ENCODE measurements around the gene OBSCN.
"Not testable (repeated sequence)": the region's sequence is repeated elsewhere in the genome, so short reads cannot be mapped to it uniquely, and the experiment has no call there.

Gene OBSCN

GRCh38 chr1:228164561-228165371, 43.1 kb upstream of the OBSCN start:
- H3K9me3 ChIP-seq (ENCODE audit: low read length), result no peaks in the 10 kb centered on the region
- H3K4me3 ChIP-seq (ENCODE audit: low read depth in 1 of 2, low read length in 2 of 2), result peak overlapping the region; percentile 51 to 73
- H3K27me3 ChIP-seq (ENCODE audit: control insufficient read depth in 1 of 2, insufficient read depth in 2 of 2, low read length in 2 of 2), result peaks cover 0 to 15% of the 10 kb centered on the region in 2 donors
- H3K27ac ChIP-seq (ENCODE audit: low read depth, low read length), result peak overlapping the region; percentile 83
- H3K4me1 ChIP-seq (ENCODE audit: insufficient read depth, low read length), result peaks cover 24% of the 10 kb centered on the region
- no peak overlapping the region for H3K9ac ChIP-seq (ENCODE audit: low read length)
- no peaks in the 10 kb centered on the region for H3K36me3 ChIP-seq (ENCODE audit: insufficient read depth, low read length)

GRCh38 chr1:228165372-228166169, 42.3 kb upstream of the OBSCN start, which contains the start of gene IBA57:
TSS of gene IBA57 (plus strand) at chr1:228165804. CDS start at chr1:228165817, 13 bp downstream.
- Histone ChIP-seq H3K4me1 (ENCODE audit: insufficient read depth, low read length) (peaks cover 24% of the 10 kb centered on the region), H3K9ac (ENCODE audit: low read length) (peak within 1 kb of the TSS; percentile 63), H3K36me3 (ENCODE audit: insufficient read depth, low read length) (no peaks in the 10 kb centered on the region), H3K9me3 (ENCODE audit: low read length) (no peaks in the 10 kb centered on the region), H3K27ac (ENCODE audit: low read depth, low read length) (peak within 1 kb of the TSS; percentile 90), H3K27me3 (ENCODE audit: control insufficient read depth in 1 of 2, insufficient read depth in 2 of 2, low read length in 2 of 2) (peaks cover 0 to 15% of the 10 kb centered on the region in 2 donors), H3K4me3 (ENCODE audit: low read depth in 1 of 2, low read length in 2 of 2) (peak within 1 kb of the TSS; percentile 51 to 75)

GRCh38 chr1:228166170-228166936, 41.5 kb upstream of the OBSCN start:
- no peaks in the 10 kb centered on the region for H3K9me3 ChIP-seq (ENCODE audit: low read length)
- H3K27me3 ChIP-seq (ENCODE audit: control insufficient read depth in 1 of 2, insufficient read depth in 2 of 2, low read length in 2 of 2), result peaks cover 0 to 15% of the 10 kb centered on the region in 2 donors
- H3K9ac ChIP-seq (ENCODE audit: low read length), result peak overlapping the region; percentile 63
- H3K4me3 ChIP-seq (ENCODE audit: low read depth in 1 of 2, low read length in 2 of 2), result peak overlapping the region; percentile 44 to 75
- H3K36me3 ChIP-seq (ENCODE audit: insufficient read depth, low read length), result no peaks in the 10 kb centered on the region
- H3K4me1 ChIP-seq (ENCODE audit: insufficient read depth, low read length), result peaks cover 24% of the 10 kb centered on the region
- peak overlapping the region; percentile 90 for H3K27ac ChIP-seq (ENCODE audit: low read depth, low read length)

- no peak overlapping the region for H3K27ac ChIP-seq (ENCODE audit: low read depth, low read length)
- H3K9me3 ChIP-seq (ENCODE audit: low read length), result no peaks in the 10 kb centered on the region
- H3K27me3 ChIP-seq (ENCODE audit: control insufficient read depth in 1 of 2, insufficient read depth in 2 of 2, low read length in 2 of 2), result no peaks in the 10 kb centered on the region
- no peaks in the 10 kb centered on the region for H3K36me3 ChIP-seq (ENCODE audit: insufficient read depth, low read length)
- H3K4me1 ChIP-seq (ENCODE audit: insufficient read depth, low read length), result peaks cover 8% of the 10 kb centered on the region
- no peak overlapping the region for H3K4me3 ChIP-seq (ENCODE audit: low read depth in 1 of 2, low read length in 2 of 2)
- no peak overlapping the region for H3K9ac ChIP-seq (ENCODE audit: low read length)
Observed at GRCh38 chr1:228168563-228169270, 39.1 kb upstream of the OBSCN start.

- H3K27ac ChIP-seq (ENCODE audit: low read depth, low read length), result no peak overlapping the region
- no peaks in the 10 kb centered on the region for H3K27me3 ChIP-seq (ENCODE audit: control insufficient read depth in 1 of 2, insufficient read depth in 2 of 2, low read length in 2 of 2)
- no peaks in the 10 kb centered on the region for H3K9me3 ChIP-seq (ENCODE audit: low read length)
- no peak overlapping the region for H3K9ac ChIP-seq (ENCODE audit: low read length)
- no peaks in the 10 kb centered on the region for H3K36me3 ChIP-seq (ENCODE audit: insufficient read depth, low read length)
- H3K4me1 ChIP-seq (ENCODE audit: insufficient read depth, low read length), result peaks cover 8% of the 10 kb centered on the region
- no peak overlapping the region for H3K4me3 ChIP-seq (ENCODE audit: low read depth in 1 of 2, low read length in 2 of 2)
Observed at GRCh38 chr1:228169345-228169744, 38.5 kb upstream of the OBSCN start.

- Histone ChIP-seq H3K4me3 (ENCODE audit: low read depth in 1 of 2, low read length in 2 of 2) (no peak overlapping the region), H3K4me1 (ENCODE audit: insufficient read depth, low read length) (peaks cover 12% of the 10 kb centered on the region), H3K9me3 (ENCODE audit: low read length) (no peaks in the 10 kb centered on the region), H3K9ac (ENCODE audit: low read length) (no peak overlapping the region), H3K27ac (ENCODE audit: low read depth, low read length) (no peak overlapping the region), H3K36me3 (ENCODE audit: insufficient read depth, low read length) (peaks cover 7% of the 10 kb centered on the region), H3K27me3 (ENCODE audit: control insufficient read depth in 1 of 2, insufficient read depth in 2 of 2, low read length in 2 of 2) (no peaks in the 10 kb centered on the region)
Observed at GRCh38 chr1:228170666-228171065, 37.2 kb upstream of the OBSCN start.

GRCh38 chr1:228171221-228171891, 36.5 kb upstream of the OBSCN start:
- no peaks in the 10 kb centered on the region for H3K27me3 ChIP-seq (ENCODE audit: control insufficient read depth in 1 of 2, insufficient read depth in 2 of 2, low read length in 2 of 2)
- no peak overlapping the region for H3K9ac ChIP-seq (ENCODE audit: low read length)
- peaks cover 11% of the 10 kb centered on the region for H3K36me3 ChIP-seq (ENCODE audit: insufficient read depth, low read length)
- peaks cover 18% of the 10 kb centered on the region for H3K4me1 ChIP-seq (ENCODE audit: insufficient read depth, low read length)
- no peak overlapping the region for H3K27ac ChIP-seq (ENCODE audit: low read depth, low read length)
- no peaks in the 10 kb centered on the region for H3K9me3 ChIP-seq (ENCODE audit: low read length)
- H3K4me3 ChIP-seq (ENCODE audit: low read depth in 1 of 2, low read length in 2 of 2), result no peak overlapping the region

GRCh38 chr1:228172591-228173527, 35.0 kb upstream of the OBSCN start:
- H3K27me3 ChIP-seq (ENCODE audit: control insufficient read depth in 1 of 2, insufficient read depth in 2 of 2, low read length in 2 of 2), result no peaks in the 10 kb centered on the region
- peaks cover 13% of the 10 kb centered on the region for H3K4me1 ChIP-seq (ENCODE audit: insufficient read depth, low read length)

GRCh38 chr1:228173528-228174481, 34.0 kb upstream of the OBSCN start:
- not testable (repeated sequence) for H3K9me3 ChIP-seq (ENCODE audit: low read length); H3K9ac ChIP-seq (ENCODE audit: low read length); H3K4me3 ChIP-seq (ENCODE audit: low read depth in 1 of 2, low read length in 2 of 2); H3K27me3 ChIP-seq (ENCODE audit: control insufficient read depth in 1 of 2, insufficient read depth in 2 of 2, low read length in 2 of 2); H3K27ac ChIP-seq (ENCODE audit: low read depth, low read length)
- Histone ChIP-seq H3K36me3 (ENCODE audit: insufficient read depth, low read length) (peaks cover 11% of the 10 kb centered on the region), H3K4me1 (ENCODE audit: insufficient read depth, low read length) (peaks cover 17% of the 10 kb centered on the region)

More at GRCh38 chr1:228172591-228173527, 35.0 kb upstream of the OBSCN start:
- H3K36me3 ChIP-seq (ENCODE audit: insufficient read depth, low read length), result peaks cover 11% of the 10 kb centered on the region
- no peak overlapping the region for H3K27ac ChIP-seq (ENCODE audit: low read depth, low read length)
- H3K9ac ChIP-seq (ENCODE audit: low read length), result no peak overlapping the region
- H3K4me3 ChIP-seq (ENCODE audit: low read depth in 1 of 2, low read length in 2 of 2), result no peak overlapping the region
- no peaks in the 10 kb centered on the region for H3K9me3 ChIP-seq (ENCODE audit: low read length)

Measured in muscle layer of colon (tissue), 2 donors.